ENCODE data around the gene SURF6.

SURF6 gene

GRCh38 chr9:133306242-133307204 is 29.5 kb downstream of the SURF6 start (continued):
- no peak for TF ChIP-seq ZNF530 (tag by site-specific recombination; IDR thresholded peaks at IDR 0.05; ENCODE audit: low read depth)
- TF ChIP-seq MEIS1 (CRISPR knock-in tag; IDR thresholded peaks at IDR 0.05; ENCODE audit: borderline replicate concordance): no peak
- TF ChIP-seq PRDM1 (tag by site-specific recombination; IDR thresholded peaks at IDR 0.05): no peak
- TF ChIP-seq, protein P1, sequence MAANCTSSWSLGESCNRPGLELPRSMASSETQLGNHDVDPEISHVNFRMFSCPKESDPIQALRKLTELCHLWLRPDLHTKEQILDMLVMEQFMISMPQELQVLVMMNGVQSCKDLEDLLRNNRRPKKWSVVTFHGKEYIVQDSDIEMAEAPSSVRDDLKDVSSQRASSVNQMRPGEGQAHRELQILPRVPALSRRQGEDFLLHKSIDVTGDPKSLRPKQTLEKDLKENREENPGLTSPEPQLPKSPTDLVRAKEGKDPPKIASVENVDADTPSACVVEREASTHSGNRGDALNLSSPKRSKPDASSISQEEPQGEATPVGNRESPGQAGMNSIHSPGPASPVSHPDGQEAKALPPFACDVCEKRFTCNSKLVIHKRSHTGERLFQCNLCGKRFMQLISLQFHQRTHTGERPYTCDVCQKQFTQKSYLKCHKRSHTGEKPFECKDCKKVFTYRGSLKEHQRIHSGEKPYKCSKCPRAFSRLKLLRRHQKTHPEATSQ (tag by site-specific recombination; IDR thresholded peaks at IDR 0.05): no peak
- TF ChIP-seq, protein P2, sequence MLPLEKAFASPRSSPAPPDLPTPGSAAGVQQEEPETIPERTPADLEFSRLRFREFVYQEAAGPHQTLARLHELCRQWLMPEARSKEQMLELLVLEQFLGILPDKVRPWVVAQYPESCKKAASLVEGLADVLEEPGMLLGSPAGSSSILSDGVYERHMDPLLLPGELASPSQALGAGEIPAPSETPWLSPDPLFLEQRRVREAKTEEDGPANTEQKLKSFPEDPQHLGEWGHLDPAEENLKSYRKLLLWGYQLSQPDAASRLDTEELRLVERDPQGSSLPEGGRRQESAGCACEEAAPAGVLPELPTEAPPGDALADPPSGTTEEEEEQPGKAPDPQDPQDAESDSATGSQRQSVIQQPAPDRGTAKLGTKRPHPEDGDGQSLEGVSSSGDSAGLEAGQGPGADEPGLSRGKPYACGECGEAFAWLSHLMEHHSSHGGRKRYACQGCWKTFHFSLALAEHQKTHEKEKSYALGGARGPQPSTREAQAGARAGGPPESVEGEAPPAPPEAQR (tag by site-specific recombination; IDR thresholded peaks at IDR 0.05): no peak
- TF ChIP-seq, protein P3, sequence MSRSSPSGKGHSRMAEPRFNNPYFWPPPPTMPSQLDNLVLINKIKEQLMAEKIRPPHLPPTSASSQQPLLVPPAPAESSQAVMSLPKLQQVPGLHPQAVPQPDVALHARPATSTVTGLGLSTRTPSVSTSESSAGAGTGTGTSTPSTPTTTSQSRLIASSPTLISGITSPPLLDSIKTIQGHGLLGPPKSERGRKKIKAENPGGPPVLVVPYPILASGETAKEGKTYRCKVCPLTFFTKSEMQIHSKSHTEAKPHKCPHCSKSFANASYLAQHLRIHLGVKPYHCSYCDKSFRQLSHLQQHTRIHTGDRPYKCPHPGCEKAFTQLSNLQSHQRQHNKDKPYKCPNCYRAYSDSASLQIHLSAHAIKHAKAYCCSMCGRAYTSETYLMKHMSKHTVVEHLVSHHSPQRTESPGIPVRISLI (tag by site-specific recombination; IDR thresholded peaks at IDR 0.05): no peak

GRCh38 chr9:133305731-133306130 is 30.3 kb downstream of the SURF6 start:
- Histone ChIP-seq H3K27ac (ENCODE audit: extremely low read depth, low read depth, low read length) (no peak overlapping the region), H3K36me3 (ENCODE audit: control insufficient read depth in 2 of 2, insufficient read depth in 1 of 2, low read length in 2 of 2) (no peaks in the 10 kb centered on the region), H3K4me3 (ENCODE audit: low read depth, low read length) (no peak overlapping the region), H3K9me3 (ENCODE audit: control insufficient read depth, insufficient read depth, low read depth, low read length) (no peaks in the 10 kb centered on the region), H3K4me1 (ENCODE audit: control insufficient read depth, insufficient read depth, low read length) (no peaks in the 10 kb centered on the region)
- no peak for TF ChIP-seq ZNF148 (tag by site-specific recombination; IDR thresholded peaks at IDR 0.05; ENCODE audit: borderline replicate concordance)
- no peak for TF ChIP-seq PRDM4 (tag by site-specific recombination; IDR thresholded peaks at IDR 0.05)
- no peak for TF ChIP-seq ZNF2 (tag by site-specific recombination; IDR thresholded peaks at IDR 0.05)
- TF ChIP-seq ZNF548 (tag by site-specific recombination; IDR thresholded peaks at IDR 0.05): no peak
- CTCF ChIA-PET: interaction anchor here (0.8 to 2.9 kb wide), 5 partner anchors 15 to 124 kb away, joined by 3 to 12 read pairs (median 5); no protein-coding TSS in a partner anchor
- POLR2A ChIA-PET: no interaction called here
